Cerebellar nuclear complex (tissue), 1 donor: ENCODE results near the gene CERCAM.

Source experiments
- DNase-seq, 2 experiments: peaks; one replicate each; lab custom pipeline; 2025; lab: John Stamatoyannopoulos, UW

Gene CERCAM

GRCh38 chr9:128420651-128421481 lies at the start of gene CERCAM:
Gene CERCAM (plus strand): TSS chr9:128420857. CDS start chr9:128420878, 21 bp downstream.
- DNase-seq: no peak

- no peak for DNase-seq
Observed at GRCh38 chr9:128371630-128372117, 49.0 kb upstream of the CERCAM start.

GRCh38 chr9:128372188-128372641 lies 48.4 kb upstream of the CERCAM start:
- DNase-seq: no peak

- DNase-seq: no peak
Observed at GRCh38 chr9:128372784-128373183, 47.9 kb upstream of the CERCAM start.

- no peak for DNase-seq
Observed at GRCh38 chr9:128374221-128374675, 46.4 kb upstream of the CERCAM start.

GRCh38 chr9:128375865-128376264 lies 44.8 kb upstream of the CERCAM start:
- DNase-seq: no peak

- DNase-seq: no peak
Observed at GRCh38 chr9:128382261-128382660, 38.4 kb upstream of the CERCAM start.

GRCh38 chr9:128383007-128383753 lies 37.5 kb upstream of the CERCAM start:
- no peak for DNase-seq

GRCh38 chr9:128383791-128384190 lies 36.9 kb upstream of the CERCAM start:
- peak in 1 of 2 experiments; percentile 82 for DNase-seq

- DNase-seq: no peak
Observed at GRCh38 chr9:128384801-128385495, 35.7 kb upstream of the CERCAM start.

GRCh38 chr9:128385496-128386460 lies 34.9 kb upstream of the CERCAM start:
- DNase-seq: no peak

GRCh38 chr9:128388150-128388549 lies 32.5 kb upstream of the CERCAM start:
- no peak for DNase-seq

- DNase-seq: no peak
Observed at GRCh38 chr9:128389395-128390149, 31.1 kb upstream of the CERCAM start.

GRCh38 chr9:128390150-128390812 lies 30.4 kb upstream of the CERCAM start:
- no peak for DNase-seq

- DNase-seq: no peak
Observed at GRCh38 chr9:128390813-128391711, 29.6 kb upstream of the CERCAM start.

GRCh38 chr9:128391956-128392301 lies 28.7 kb upstream of the CERCAM start:
- DNase-seq: no peak

- no peak for DNase-seq
Observed at GRCh38 chr9:128392302-128393144, 28.1 kb upstream of the CERCAM start.
